WI38 (cell line): ENCODE results near the gene POMT2.

Experiments used
- H3K4me3 ChIP-seq: 2 replicates; pipeline ENCODE4 v1.5.1; 2011; ENCODE audit warnings: low read depth, mild to moderate bottlenecking, control low read depth, low read length
- CTCF ChIP-seq: IDR thresholded peaks from 2 replicates; pipeline ENCODE4 v1.5.1; 2012; ENCODE audit warnings: low read depth, mild to moderate bottlenecking, control low read depth, low read length

Gene POMT2

GRCh38 chr14:77268989-77269600 lies 51.6 kb downstream of the POMT2 start:
- TF ChIP-seq CTCF, result no peak
- no peak overlapping the region for H3K4me3 ChIP-seq

- H3K4me3 ChIP-seq, result no peak overlapping the region
- TF ChIP-seq CTCF, result no peak
These were observed 52.6 kb downstream of the POMT2 start for GRCh38 chr14:77267937-77268699.

GRCh38 chr14:77266336-77266735 lies 54.3 kb downstream of the POMT2 start:
- no peak for TF ChIP-seq CTCF
- no peak overlapping the region for H3K4me3 ChIP-seq

- H3K4me3 ChIP-seq, result no peak overlapping the region
- TF ChIP-seq CTCF, result no peak
These were observed 54.9 kb downstream of the POMT2 start for GRCh38 chr14:77265561-77266335.

GRCh38 chr14:77265187-77265515 lies 55.5 kb downstream of the POMT2 start:
- no peak for TF ChIP-seq CTCF
- H3K4me3 ChIP-seq, result no peak overlapping the region

- no peak overlapping the region for H3K4me3 ChIP-seq
These were observed 56.1 kb downstream of the POMT2 start for GRCh38 chr14:77264466-77265186.

More at GRCh38 chr14:77264466-77265186, 56.1 kb downstream of the POMT2 start:
- no peak for TF ChIP-seq CTCF
